ENCODE results near the gene A2ML1.

- TF ChIP-seq CTCF (IDR thresholded peaks at IDR 0.05) = no peak
- no peak for TF ChIP-seq POLR2A (IDR thresholded peaks at IDR 0.05)
Measured at GRCh38 chr12:8818526-8818925, 3.9 kb upstream of the A2ML1 start.

All from adrenal gland (tissue), 5 donors.